Testis (tissue), 3 donors: ENCODE results near the gene SIK3. TPM values are rescaled to one million over a fixed set of nuclear protein-coding genes. Genes with fewer than 3 reads are reported as not detected.
"Not testable (repeated sequence)": the region's sequence is repeated elsewhere in the genome, so short reads cannot be mapped to it uniquely, and the experiment has no call there.

ENCODE experiments used
- DNase-seq: peaks from one replicate; pipeline ENCODE4 v3.0.0-alpha.2; 2019
- H3K27ac ChIP-seq, 2 donors: fragments of 200-600 bp; sonication (generic); one replicate each; pipeline ENCODE4 v1.5.1; 2019
- H3K27me3 ChIP-seq: fragments of 200-600 bp; sonication (generic); one replicate; pipeline ENCODE4 v1.5.1; 2019
- H3K36me3 ChIP-seq: fragments of 200-600 bp; sonication (generic); one replicate; pipeline ENCODE4 v1.5.1; 2017; ENCODE audit warnings: low read depth; ENCODE audit errors: missing control alignments
- H3K4me1 ChIP-seq: fragments of 200-600 bp; sonication (generic); one replicate; pipeline ENCODE4 v1.5.1; 2019
- H3K4me3 ChIP-seq, 2 donors: fragments of 200-600 bp; sonication (generic); one replicate each; pipeline ENCODE4 v1.5.1; 2017 to 2019
- H3K9me3 ChIP-seq: fragments of 200-600 bp; sonication (generic); one replicate; pipeline ENCODE4 v1.5.1; 2017
- CTCF ChIP-seq, 3 experiments: fragments of 450-650 bp in 2 of 3; fragments of 200-600 bp in 1 of 3; sonication (generic) in 1 of 3; IDR thresholded peaks; one replicate each; pipeline ENCODE4 v1.5.1; 2016 to 2019; ENCODE audit warnings: antibody characterized with exemption in 3 of 3, mild to moderate bottlenecking in 2 of 3, moderate library complexity in 1 of 3
- POLR2A ChIP-seq: fragments of 450-650 bp; IDR thresholded peaks from one replicate; pipeline ENCODE4 v1.6.1; 2017; ENCODE audit warnings: antibody characterized with exemption, mild to moderate bottlenecking, moderate library complexity
- WGBS, 2 donors: methylation state at CpG; one replicate each; pipeline ENCODE4 v1.1.5; 2018; 5-methylcytosine and 5-hydroxymethylcytosine counted together
- intact Hi-C: fragments of 100-400 bp; cut with DNase I; formaldehyde crosslinking; loops from one replicate; pipeline ENCODE4 v1.15.1; 2023; ENCODE audit warnings: low total_unique reads
- polyA plus RNA-seq: library from polyadenylated mRNA; stranded (reverse); fragments of 350-450 nt; fragmentation: Illumina TruSeq; extraction: RNeasy Lipid Tissue Mini Kit (QIAGEN cat#74804); gene quantifications from one replicate; pipeline ENCODE4 v1.2.3, GENCODE V29; 2014; ENCODE audit warnings: low read depth, low replicate concordance; ENCODE audit not compliant: insufficient read depth
- total RNA-seq, 2 donors: library from RNA; depleted of rRNA; stranded (reverse); fragments of >200 nt; gene quantifications; one replicate each; pipeline ENCODE4 v1.2.3, GENCODE V29; 2016

The SIK3 gene
- total and polyA plus RNA-seq, 3 donors from 2014 or later, result 112 to 125 (median 123) TPM

DNA sequence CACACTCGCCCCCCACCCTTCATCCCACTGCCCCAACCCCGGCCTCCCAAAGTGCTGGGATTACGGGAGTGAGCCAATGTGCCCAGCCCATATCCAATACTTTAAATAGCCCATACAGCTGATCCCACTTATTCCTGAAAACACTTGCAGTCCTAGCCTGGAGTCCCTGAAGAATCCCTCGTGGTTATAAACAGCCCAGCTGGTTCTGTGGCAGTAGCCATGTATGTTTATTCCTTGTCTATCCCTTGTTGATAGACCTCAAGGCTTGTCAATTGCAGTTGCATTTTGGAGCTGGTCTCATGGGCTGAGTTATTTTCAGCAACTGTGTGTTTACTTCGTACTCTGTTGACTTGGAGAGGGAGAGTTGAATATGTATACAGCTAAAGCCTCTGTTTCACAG is 24.3 kb upstream of the SIK3 start:
- Histone ChIP-seq H3K27ac (no peak overlapping the region), H3K36me3 (no peaks in the 10 kb centered on the region), H3K9me3 (no peaks in the 10 kb centered on the region), H3K4me1 (no peaks in the 10 kb centered on the region), H3K4me3 (no peak overlapping the region), H3K27me3 (no peaks in the 10 kb centered on the region)
- WGBS, 2 donors, result 82 to 91% methylated on average over 5 of the region's 5 CpGs
- intact Hi-C loops, result no loop called here
- DNase-seq, result no peak
- TF ChIP-seq POLR2A, result no peak
- TF ChIP-seq CTCF (IDR thresholded peaks at IDR 0.05), result no peak

DNA sequence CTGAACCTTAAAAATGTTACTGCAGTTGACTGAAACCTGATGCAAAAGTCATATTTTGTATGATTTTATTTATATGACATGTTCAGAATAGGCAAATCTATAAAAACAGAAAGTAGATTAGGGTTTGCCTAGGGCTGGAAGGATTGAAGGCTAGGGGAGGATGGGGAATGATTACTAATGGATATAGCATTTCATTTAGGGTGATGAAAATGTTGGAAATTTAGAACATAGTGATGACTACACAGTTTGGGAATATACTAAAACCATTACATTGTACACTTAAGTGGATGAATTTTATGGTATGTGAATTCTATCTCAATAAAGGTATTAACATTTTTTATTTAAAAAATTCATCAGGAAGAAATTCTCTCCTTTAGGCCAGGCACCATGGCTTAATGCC is 22.9 kb upstream of the SIK3 start:
- DNase-seq, result no peak
- no peaks in the 10 kb centered on the region for H3K9me3 ChIP-seq
- intact Hi-C loops, result no loop called here
- H3K4me3 ChIP-seq, result no peak overlapping the region
- no peaks in the 10 kb centered on the region for H3K27me3 ChIP-seq
- H3K4me1 ChIP-seq, result no peaks in the 10 kb centered on the region
- no peaks in the 10 kb centered on the region for H3K36me3 ChIP-seq
- TF ChIP-seq POLR2A, result no peak
- no peak for TF ChIP-seq CTCF (IDR thresholded peaks at IDR 0.05)
- no peak overlapping the region for H3K27ac ChIP-seq

DNA sequence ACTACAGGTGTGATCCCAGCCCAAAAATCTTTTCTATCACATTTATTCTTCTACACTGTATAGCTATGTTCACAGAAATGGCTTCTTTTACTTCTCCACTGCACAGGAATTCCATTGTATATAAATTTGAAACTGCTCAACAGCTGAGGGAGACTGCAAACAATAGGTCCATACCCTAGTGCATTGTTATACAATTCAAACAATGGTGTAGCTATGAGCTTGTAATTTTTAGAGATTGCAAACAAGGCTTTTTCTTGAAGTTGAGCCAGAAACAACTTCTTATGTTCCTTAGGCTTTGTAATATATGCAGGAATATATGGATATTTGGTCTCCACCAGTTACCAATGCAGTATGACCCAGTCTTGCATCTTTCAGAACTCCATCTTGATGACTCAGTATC is 19.5 kb upstream of the SIK3 start:
- no peak overlapping the region for H3K27ac ChIP-seq
- TF ChIP-seq POLR2A, result no peak
- no peak for TF ChIP-seq CTCF (IDR thresholded peaks at IDR 0.05)
- H3K9me3 ChIP-seq, result no peaks in the 10 kb centered on the region
- no peak for DNase-seq
- H3K36me3 ChIP-seq, result no peaks in the 10 kb centered on the region
- H3K4me3 ChIP-seq, result no peak overlapping the region
- intact Hi-C loops, result no loop called here
- no peaks in the 10 kb centered on the region for H3K27me3 ChIP-seq
- H3K4me1 ChIP-seq, result no peaks in the 10 kb centered on the region

DNA sequence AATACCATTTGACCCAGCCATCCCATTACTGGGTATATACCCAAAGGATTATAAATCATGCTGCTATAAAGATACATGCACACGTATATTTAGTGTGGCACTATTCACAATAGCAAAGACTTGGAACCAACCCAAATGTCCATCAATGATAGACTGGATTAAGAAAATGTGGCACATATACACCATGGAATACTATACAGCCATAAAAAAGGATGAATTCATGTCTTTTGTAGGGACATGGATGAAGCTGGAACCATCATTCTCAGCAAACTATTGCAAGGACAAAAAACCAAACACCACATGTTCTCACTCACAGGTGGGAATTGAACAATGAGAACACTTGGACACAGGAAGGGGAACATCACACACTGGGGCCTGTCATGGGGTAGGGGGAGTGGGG is 14.7 kb upstream of the SIK3 start:
- H3K4me1 ChIP-seq, intact Hi-C loops, H3K27ac ChIP-seq, H3K4me3 ChIP-seq, H3K36me3 ChIP-seq, H3K27me3 ChIP-seq, DNase-seq, H3K9me3 ChIP-seq: not testable (repeated sequence)
- 70 to 76% methylated on average over 1 of the region's 1 CpG for WGBS, 2 donors

GRCh38 chr11:117112497-117112896 is 14.3 kb upstream of the SIK3 start:
- DNase-seq, H3K4me3 ChIP-seq, H3K9me3 ChIP-seq, H3K36me3 ChIP-seq, H3K27me3 ChIP-seq, H3K27ac ChIP-seq, intact Hi-C loops, H3K4me1 ChIP-seq: not testable (repeated sequence)
- WGBS, 2 donors, result 70 to 74% methylated on average over 3 of the region's 3 CpGs

DNA sequence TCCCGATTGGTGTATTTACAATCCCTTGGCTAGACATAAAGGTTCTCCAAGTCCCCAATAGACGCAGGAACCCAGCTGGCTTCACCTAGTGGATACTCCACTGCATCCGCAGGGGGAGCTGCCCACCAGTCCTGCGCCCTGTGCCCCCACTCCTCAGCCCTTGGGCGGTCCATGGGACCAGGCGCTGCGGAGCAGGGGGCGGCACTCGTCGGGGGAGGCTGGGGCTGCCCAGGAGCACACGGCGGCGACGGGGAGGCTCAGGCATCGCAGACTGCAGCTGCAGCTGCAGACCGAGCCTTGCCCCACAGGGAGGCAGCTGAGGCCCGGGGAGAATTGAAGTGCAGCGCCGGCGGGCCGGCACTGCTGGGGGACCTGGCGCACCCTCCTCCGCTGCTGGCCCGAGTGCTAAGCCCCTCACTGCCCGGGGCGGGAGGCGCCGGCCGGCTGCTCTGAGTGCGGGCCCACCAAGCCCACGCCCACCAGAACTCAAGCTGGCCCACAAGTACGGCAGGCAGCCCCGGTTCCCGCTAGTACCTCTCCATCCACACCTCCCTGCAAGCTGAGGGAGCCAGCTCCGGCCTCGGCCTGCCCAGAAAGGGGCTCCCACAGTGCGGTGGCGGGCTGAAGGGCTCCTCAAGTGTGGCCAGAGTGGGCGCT is 12.2 kb upstream of the SIK3 start:
- Histone ChIP-seq H3K36me3 (no peaks in the 10 kb centered on the region), H3K4me3 (peak overlapping the region; percentile 36 to 39), H3K9me3 (no peaks in the 10 kb centered on the region), H3K27ac (no peak overlapping the region), H3K27me3 (no peaks in the 10 kb centered on the region), H3K4me1 (no peaks in the 10 kb centered on the region)
- TF ChIP-seq POLR2A, result no peak
- no peak for TF ChIP-seq CTCF (IDR thresholded peaks at IDR 0.05)
- 64 to 83% methylated on average over 9 to 26 of the region's 39 CpGs for WGBS, 2 donors
- no peak for DNase-seq
- intact Hi-C loops, result no loop called here
